ENCODE measurements around the gene FILIP1. TPM values are rescaled to one million over a fixed set of nuclear protein-coding genes. Genes with fewer than 3 reads are reported as not detected.

FILIP1 gene
- total RNA-seq, 1 experiment from 2014 or later: 2.9 TPM

- Mint-ChIP-seq H3K4me1 (peaks cover 1% of the 10 kb centered on the region), H3K36me3 (no peaks in the 10 kb centered on the region), H3K27ac (no peak overlapping the region), H3K27me3 (ENCODE audit: low read depth) (no peaks in the 10 kb centered on the region), H3K4me3 (no peak overlapping the region), H3K9me3 (no peaks in the 10 kb centered on the region)
- CTCF ChIA-PET: interaction anchor here (0.6 to 1.4 kb wide), 8 partner anchors 8 to 223 kb away, joined by 4 to 8 read pairs (median 5); no protein-coding TSS in a partner anchor
- TF ChIP-seq MXD4 (CRISPR knock-in tag; IDR thresholded peaks at IDR 0.05; ENCODE audit: borderline replicate concordance) (no peak), ZNF317 (CRISPR knock-in tag; IDR thresholded peaks at IDR 0.05; ENCODE audit: borderline replicate concordance, low read depth) (no peak), OVOL2 (CRISPR knock-in tag; IDR thresholded peaks at IDR 0.05; ENCODE audit: borderline replicate concordance) (no peak), ERG (CRISPR knock-in tag; IDR thresholded peaks at IDR 0.05) (no peak), ATF3 (CRISPR knock-in tag; conservative IDR thresholded peaks at IDR 0.05) (no peak), ZNF425 (CRISPR knock-in tag; conservative IDR thresholded peaks at IDR 0.05) (no peak), ETV6 (CRISPR knock-in tag; IDR thresholded peaks at IDR 0.05) (no peak), HMGA2 (CRISPR knock-in tag; IDR thresholded peaks at IDR 0.05) (no peak), NR2C2 (CRISPR knock-in tag; IDR thresholded peaks at IDR 0.05) (no peak)
- POLR2A ChIA-PET: no interaction called here
- DNase-seq (ENCODE audit: low spot score) (no peak), ATAC-seq (peak; percentile 18; the same call in 1 of the 2 replicates)
These were observed 188.0 kb downstream of the FILIP1 start for GRCh38 chr6:75305573-75305972.

GRCh38 chr6:75302280-75302679, 191.3 kb downstream of the FILIP1 start:
- Mint-ChIP-seq H3K27me3 (ENCODE audit: low read depth) (no peaks in the 10 kb centered on the region), H3K36me3 (no peaks in the 10 kb centered on the region), H3K4me3 (no peak overlapping the region), H3K4me1 (peaks cover 12% of the 10 kb centered on the region), H3K27ac (no peak overlapping the region), H3K9me3 (no peaks in the 10 kb centered on the region)
- ChIA-PET CTCF (interaction anchor here (0.9 kb wide), 1 partner anchor 66 kb away, joined by 3 read pairs; no protein-coding TSS in a partner anchor), POLR2A (no interaction called here)
- no peak for DNase-seq (ENCODE audit: low spot score)
- TF ChIP-seq CTCF (IDR thresholded peaks at IDR 0.05) (no peak), MLX (CRISPR knock-in tag; IDR thresholded peaks at IDR 0.05) (no peak), HMGA2 (CRISPR knock-in tag; IDR thresholded peaks at IDR 0.05) (no peak), ERG (CRISPR knock-in tag; IDR thresholded peaks at IDR 0.05) (no peak), ZNF416 (CRISPR knock-in tag; IDR thresholded peaks at IDR 0.05) (no peak)
- ATAC-seq: no peak

GRCh38 chr6:75301537-75301936, 192.1 kb downstream of the FILIP1 start:
- DNase-seq (ENCODE audit: low spot score) (no peak), ATAC-seq (no peak)
- no peak overlapping the region for H3K27ac Mint-ChIP-seq
- no peaks in the 10 kb centered on the region for H3K27me3 Mint-ChIP-seq (ENCODE audit: low read depth)
- CTCF ChIA-PET: interaction anchor here (0.9 kb wide), 1 partner anchor 66 kb away, joined by 3 read pairs; no protein-coding TSS in a partner anchor
- H3K36me3 Mint-ChIP-seq: no peaks in the 10 kb centered on the region
- no peaks in the 10 kb centered on the region for H3K9me3 Mint-ChIP-seq
- POLR2A ChIA-PET: no interaction called here
- no peak overlapping the region for H3K4me3 Mint-ChIP-seq
- H3K4me1 Mint-ChIP-seq: peaks cover 12% of the 10 kb centered on the region
- no peak for TF ChIP-seq ELF4 (CRISPR knock-in tag; IDR thresholded peaks at IDR 0.05; ENCODE audit: low read depth)
- no peak for TF ChIP-seq GTF2I (CRISPR knock-in tag; conservative IDR thresholded peaks at IDR 0.05)
- no peak for TF ChIP-seq NR1H2 (CRISPR knock-in tag; IDR thresholded peaks at IDR 0.05)
- no peak for TF ChIP-seq STAT6 (CRISPR knock-in tag; conservative IDR thresholded peaks at IDR 0.05; ENCODE audit: low read depth)
- no peak for TF ChIP-seq NFYB (CRISPR knock-in tag; conservative IDR thresholded peaks at IDR 0.05; ENCODE audit: low read depth)
- TF ChIP-seq TP53 (CRISPR knock-in tag; IDR thresholded peaks at IDR 0.05): no peak
- TF ChIP-seq AR (CRISPR knock-in tag; IDR thresholded peaks at IDR 0.05): no peak
